GM21390 (cell line): ENCODE measurements around the gene ANK3.

Source experiments
- ATAC-seq: cut with Tn5 transposase; IDR thresholded peaks from one replicate; pipeline ENCODE4 v1.9.1; 2021; ENCODE audit not compliant: unreplicated experiment

The ANK3 gene

DNA sequence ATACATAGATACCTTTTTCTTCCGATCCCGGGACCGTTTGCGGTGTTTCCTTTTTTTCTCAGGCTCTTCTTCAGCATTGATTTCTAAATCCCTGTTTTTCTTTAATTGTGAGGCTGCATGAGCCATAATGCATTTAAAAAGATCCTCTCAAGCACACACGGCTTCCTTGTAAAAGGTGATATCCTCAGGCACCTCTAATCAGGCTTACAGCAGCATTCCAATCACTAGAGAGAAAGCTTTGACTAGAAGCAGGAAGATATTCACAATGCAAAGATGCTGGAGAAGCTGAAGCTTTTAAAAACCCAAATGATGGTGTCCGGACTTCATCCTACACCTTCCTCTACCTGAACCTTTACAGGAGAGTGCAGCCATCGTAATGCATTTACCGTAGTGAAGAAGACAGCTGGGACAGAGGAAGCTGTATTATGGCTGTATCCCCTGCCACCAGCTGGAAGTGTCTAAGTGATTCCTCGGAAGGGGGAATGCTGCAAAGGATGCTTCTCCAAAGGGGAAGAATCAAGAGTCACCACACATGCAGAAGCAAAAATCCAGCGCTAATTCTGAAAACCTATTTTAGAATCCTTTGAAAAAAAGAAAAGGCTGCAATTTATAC lies at the start of gene ANK3:
TSS of gene ANK3 (minus strand) at position 463 of the 613 bp plus-strand sequence. CDS start at position 126, 337 bp downstream.
- ATAC-seq, result no peak

DNA sequence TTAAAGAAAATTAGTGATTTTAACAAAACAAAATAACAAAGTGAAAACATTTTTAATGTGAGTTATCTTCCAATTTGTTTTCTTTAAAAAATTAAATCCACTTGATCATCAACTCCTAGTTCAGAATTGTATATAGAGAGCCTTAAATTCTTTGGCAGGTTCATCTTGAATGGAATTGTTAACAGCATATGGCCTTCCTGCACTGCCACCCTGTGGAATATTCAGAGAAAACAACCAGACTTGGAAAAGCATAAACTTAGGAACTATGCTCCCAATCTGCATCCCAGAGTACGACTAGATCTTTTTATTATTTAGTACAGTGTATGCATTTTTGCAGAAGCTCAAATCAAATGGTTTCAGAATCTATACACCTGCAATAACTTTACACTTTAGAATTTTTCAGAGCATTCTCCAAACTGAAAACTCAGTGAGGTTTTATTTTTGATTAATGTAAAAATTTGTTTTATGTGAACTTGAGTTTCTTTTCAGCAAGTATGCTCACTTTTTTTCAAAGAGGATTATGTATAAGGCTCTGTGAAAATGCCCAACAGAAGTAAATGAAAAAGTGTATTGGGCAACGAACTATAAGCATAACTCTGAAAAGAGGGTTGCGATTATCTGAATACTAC lies 44.9 kb upstream of the ANK3 start:
- ATAC-seq, result no peak

- ATAC-seq, result no peak
Observed at GRCh38 chr10:60433684-60434083, 44.0 kb upstream of the ANK3 start.

DNA sequence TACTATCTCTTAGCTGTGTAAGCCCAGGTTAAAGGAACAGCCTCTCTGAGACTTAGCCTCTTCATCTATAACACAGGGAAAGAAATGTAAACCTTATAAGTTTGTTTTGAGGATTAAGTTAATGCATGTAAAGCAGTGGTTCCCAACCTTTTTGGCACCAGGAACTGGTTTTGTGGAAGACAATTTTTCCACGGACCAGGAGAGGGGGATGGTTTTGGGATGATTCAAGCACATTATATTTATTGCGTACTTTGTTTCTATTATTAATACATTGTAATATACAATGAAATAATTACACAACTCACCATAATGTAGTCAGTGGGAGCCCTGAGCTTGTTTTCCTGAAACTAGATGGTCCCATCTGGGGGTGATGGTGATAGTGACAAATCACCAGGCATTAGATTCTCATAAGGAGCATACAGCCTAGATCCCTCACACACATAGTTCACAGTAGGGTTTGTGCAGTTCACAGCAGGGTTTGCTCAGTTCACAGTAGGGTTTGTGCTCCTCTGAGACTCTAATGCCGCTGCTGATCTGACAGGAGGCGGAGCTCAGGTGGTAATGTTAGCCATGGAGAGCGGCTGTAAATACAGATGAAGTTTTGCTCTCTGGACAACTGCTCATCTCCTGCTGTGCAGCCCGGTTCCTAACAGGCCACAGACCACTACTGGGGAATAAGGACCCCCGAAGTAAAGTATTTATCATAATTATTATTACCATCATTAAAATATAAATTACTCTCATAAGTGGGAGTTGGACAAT lies 41.3 kb upstream of the ANK3 start:
- no peak for ATAC-seq

GRCh38 chr10:60430017-60430416 lies 40.3 kb upstream of the ANK3 start:
- ATAC-seq, result no peak

DNA sequence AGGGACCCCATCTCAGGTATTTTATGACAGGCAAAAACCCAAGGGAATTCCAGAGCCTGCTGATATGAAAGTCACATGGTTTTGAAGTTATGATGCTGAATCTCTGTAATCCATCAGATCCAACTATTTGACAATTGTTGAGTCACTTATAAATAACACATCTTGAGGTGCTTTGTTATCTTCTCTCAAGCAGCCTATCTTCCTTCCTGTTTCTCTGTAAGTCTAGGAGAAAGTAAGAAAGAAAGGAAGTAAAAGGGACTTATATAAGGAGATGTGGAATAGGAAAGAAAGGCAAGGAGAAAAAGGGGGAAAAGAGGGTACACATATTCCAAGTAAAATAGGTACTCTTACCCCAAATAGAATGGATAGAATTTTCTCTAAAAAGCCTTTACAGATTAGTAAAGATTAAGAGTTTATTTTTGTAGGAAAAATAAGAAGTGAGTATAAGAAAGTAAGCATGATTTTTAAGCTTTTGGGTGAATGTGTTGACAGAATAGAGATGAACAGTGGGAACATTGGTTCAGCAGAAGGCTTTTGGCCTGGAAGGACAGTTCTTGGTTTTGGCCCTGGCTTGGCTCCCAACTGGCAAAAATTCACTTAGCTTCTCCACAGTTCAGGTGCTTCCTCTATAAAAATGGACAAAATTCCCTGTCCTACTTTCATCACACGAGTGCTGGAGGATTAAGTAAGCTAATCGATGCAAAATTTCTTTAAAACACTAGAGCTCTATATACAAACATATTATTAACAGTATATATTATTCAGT lies 39.6 kb upstream of the ANK3 start:
- no peak for ATAC-seq

- no peak for ATAC-seq
Observed at GRCh38 chr10:60428387-60428737, 38.7 kb upstream of the ANK3 start.

DNA sequence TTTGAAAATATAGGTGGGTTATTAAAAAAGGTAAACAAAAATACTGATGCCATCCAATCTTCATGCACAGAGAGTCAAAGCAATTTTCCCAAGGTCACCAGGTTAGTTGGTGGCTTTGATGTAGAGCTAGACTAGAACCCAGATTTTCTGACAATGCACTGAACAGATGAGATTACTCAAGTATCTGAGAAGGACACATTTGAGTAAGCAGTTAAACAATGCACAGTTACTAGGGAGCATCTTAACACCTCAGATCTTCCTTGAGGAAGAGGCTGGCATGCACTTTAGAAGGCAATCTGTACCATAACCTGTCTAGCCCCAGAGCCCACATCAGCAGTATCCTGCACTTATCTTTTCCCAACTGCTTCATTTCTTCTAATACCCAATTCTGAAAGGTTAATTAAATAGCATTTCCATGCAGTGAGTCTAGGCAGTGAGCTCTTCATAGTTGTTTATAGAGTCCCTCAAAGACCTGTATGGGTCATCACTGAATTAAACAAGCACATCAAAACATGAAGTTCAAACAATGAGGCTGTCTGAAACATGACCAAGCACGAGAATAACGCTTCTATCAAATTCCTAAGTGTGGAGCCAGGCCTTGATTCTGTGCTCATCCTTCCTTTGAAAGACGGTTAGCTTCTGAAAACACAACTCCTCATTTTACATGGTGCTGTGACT lies 38.2 kb upstream of the ANK3 start:
- no peak for ATAC-seq

DNA sequence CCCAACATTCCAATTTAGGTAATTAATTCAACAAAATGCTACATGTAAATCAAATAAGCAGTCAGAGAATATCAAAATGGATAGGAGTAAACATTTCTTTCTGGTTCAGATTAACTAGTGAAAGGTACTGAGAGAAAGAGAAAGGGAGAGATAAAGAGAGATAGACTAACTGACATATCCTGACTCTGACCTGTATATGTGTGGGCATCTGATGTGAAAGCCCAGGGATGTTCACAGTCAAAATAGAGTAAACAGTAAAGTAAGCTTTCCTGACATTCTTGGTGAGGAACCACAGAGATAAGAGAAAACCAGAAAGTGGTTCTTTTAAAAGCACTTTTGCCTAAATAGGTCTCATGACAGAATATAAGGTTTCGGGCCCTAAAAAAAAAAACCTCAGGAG lies 37.5 kb upstream of the ANK3 start:
- no peak for ATAC-seq

- no peak for ATAC-seq
Observed at GRCh38 chr10:60426425-60426824, 36.8 kb upstream of the ANK3 start.

DNA sequence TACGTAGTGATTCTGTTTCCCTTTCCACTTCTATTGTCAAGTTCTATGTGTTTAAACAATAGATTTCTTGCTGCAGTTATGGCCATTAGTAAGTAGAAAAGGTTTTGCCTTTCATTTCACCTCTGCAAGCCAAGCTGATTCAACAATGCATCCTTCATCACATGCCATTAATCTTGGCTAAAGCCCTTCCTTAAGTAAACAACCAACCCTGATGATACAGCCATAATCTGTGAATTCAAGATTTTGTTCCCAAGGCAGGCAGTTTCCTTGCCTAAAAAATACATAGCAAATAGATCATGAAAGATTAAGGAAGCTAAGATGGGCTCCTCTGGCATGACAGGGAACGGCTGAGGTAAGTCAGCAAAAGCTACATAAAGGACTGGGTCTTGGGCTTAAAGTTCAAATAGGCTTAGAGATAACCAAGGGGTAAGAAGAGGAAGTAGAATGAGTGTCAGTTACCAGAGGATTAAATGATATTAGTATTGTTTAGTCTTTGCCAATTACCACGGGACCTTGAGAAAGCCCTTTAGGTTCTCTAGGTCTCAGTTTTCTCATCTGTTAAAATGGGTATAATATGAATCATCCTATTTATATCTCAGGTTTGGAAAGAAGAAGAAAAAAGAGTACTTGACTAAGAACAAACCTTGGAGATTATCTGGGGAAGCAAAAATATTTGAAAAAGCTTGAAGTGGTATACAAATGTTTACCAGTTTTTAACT lies 35.9 kb upstream of the ANK3 start:
- no peak for ATAC-seq

GRCh38 chr10:60424971-60425370 lies 35.3 kb upstream of the ANK3 start:
- no peak for ATAC-seq

- ATAC-seq, result no peak
Observed at GRCh38 chr10:60423920-60424319, 34.2 kb upstream of the ANK3 start.

DNA sequence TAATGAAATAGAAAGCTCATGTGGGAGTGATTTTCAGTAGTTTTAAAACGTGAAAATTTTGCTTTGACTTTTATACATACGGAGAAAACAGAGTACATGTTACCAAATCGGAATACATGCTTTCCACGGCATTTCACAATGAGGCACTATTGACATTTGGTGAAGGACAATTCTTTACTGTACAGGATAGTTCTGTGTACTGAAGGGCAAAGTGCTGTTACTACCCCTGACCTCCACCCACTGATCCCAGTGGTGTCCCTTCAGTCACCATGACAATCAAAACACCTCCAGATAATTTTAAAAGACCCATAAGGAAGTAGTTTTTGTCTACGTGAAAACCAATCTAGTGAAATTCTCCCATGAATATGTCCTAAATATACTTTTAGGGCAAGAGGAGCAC lies 33.1 kb upstream of the ANK3 start:
- no peak for ATAC-seq

DNA sequence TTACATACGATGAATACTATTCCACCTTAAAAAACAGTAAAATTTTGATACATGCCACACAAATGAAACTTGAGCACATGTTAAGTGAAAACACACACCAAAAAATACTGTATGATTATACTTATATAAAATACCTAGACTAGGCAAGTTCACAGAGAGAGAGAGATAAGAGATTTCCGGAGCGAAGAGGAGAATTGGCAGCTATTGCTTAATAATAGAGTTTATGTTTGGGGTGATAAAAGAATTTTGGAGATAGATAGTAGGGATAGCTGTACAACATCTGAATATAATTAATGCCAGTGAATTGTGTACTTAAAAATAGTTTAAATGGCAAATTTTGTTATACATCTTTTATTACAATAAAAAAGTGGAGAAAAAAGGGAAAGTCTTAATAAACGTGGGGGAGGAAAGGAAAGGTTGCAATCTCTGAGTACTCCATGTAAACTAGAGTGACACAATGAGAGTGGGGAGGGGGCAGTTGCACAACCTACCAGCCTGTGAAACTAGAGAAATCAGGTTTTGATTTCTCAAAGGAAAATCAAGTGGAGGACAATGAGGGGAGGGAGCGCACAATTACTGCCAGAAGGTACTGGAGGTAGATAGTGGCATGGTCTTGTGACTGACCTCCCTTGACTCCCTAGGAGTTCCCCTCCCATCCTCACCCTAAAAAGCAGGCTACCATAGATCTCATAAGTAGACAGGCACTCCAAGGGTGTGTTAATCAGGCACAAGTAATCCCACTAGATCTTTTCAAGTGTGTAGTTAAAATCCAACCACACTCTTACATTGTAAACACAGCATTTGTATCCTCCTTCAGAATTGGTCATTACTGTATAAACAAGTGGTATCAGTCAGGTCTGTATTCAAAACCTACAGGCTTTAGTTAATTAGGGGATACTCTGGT lies 31.6 kb upstream of the ANK3 start:
- ATAC-seq, result no peak

DNA sequence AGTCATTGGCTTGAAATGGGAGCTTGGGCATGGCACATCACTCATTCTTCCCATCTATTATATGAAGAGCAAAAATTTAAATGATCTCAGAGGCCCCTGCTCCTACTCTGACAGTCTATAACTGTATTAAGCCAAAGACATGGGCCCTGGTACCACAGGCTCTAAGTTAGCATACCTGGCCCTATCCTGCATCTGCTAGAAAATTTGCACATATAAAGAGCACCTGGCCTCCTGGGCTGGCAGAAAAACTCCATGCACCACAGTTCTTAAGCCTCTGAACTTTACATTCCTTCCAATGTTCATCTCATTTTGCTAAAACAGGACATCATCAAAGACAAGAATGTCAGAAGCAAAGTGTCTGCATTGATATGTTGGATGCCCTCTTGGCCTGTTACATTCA lies 29.6 kb upstream of the ANK3 start:
- no peak for ATAC-seq

DNA sequence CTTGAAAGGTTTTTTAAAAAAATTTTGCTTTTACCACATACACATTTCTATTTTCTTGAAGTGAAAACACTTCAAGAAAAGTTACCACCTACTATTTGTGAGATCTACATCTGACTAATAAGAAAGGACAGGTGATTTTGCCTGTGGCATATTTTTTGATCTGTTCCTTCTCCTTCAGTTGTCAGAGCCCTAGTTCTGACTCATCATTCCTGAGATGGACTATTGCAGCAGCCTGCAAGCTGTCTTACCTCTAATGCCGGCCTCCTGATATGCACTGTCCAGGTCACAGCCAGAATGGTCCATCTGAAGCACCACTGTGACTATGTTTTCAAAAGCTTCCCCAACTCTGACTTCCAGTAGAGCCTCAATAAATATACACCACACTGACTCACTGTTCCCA lies 28.2 kb upstream of the ANK3 start:
- ATAC-seq, result no peak

GRCh38 chr10:60417024-60417423 lies 27.3 kb upstream of the ANK3 start:
- no peak for ATAC-seq

- ATAC-seq, result no peak
Observed at GRCh38 chr10:60414877-60415585, 25.4 kb upstream of the ANK3 start.
